Glutamatergic neuron (in vitro differentiated cells): Measurements from ENCODE around the gene RUNX3. TPM values are rescaled to one million over a fixed set of nuclear protein-coding genes. Genes with fewer than 3 reads are reported as not detected.
"Not testable (repeated sequence)": the region's sequence is repeated elsewhere in the genome, so short reads cannot be mapped to it uniquely, and the experiment has no call there.

Experiments used
- DNase-seq: peaks from one replicate; pipeline ENCODE4 v3.0.0; 2022
- H3K27ac Mint-ChIP-seq: one replicate; pipeline ENCODE4 v1.8.0; 2020; ENCODE audit warnings: mild to moderate bottlenecking, mixed read lengths, inconsistent platforms; ENCODE audit not compliant: unreplicated experiment
- H3K27me3 Mint-ChIP-seq: one replicate; pipeline ENCODE4 v1.8.0; 2020; ENCODE audit warnings: mild to moderate bottlenecking, moderate library complexity, mixed read lengths, inconsistent platforms; ENCODE audit not compliant: unreplicated experiment
- H3K36me3 Mint-ChIP-seq: one replicate; pipeline ENCODE4 v1.8.0; 2020; ENCODE audit warnings: mild to moderate bottlenecking, mixed read lengths, inconsistent platforms; ENCODE audit not compliant: unreplicated experiment
- H3K4me1 Mint-ChIP-seq: one replicate; pipeline ENCODE4 v1.8.0; 2020; ENCODE audit warnings: mild to moderate bottlenecking, low read depth, mixed read lengths, inconsistent platforms; ENCODE audit not compliant: unreplicated experiment
- H3K4me3 Mint-ChIP-seq: one replicate; pipeline ENCODE4 v1.8.0; 2020; ENCODE audit warnings: mild to moderate bottlenecking, mixed read lengths, inconsistent platforms; ENCODE audit not compliant: unreplicated experiment
- H3K9me3 Mint-ChIP-seq: one replicate; pipeline ENCODE4 v1.8.0; 2020; ENCODE audit warnings: mild to moderate bottlenecking, moderate library complexity, mixed read lengths, inconsistent platforms; ENCODE audit not compliant: unreplicated experiment
- total RNA-seq: library from RNA; stranded (reverse); fragmentation: NEBNext Ultra II Directional; extraction: Animal tissue kit (Norgen Biotek cat#: 25700); gene quantifications from one replicate; pipeline ENCODE4 v1.2.1, GENCODE V29; 2021; ENCODE audit not compliant: unreplicated experiment
- TF ChIP-seq, protein P1 (sequence below): fragments of 200-600 bp; sonication (generic); IDR thresholded peaks from one replicate; pipeline ENCODE4 v1.5.0; 2021; ENCODE audit not compliant: partially characterized antibody, unreplicated experiment

The RUNX3 gene
- total RNA-seq, 1 donor from 2014 or later = 0.15 TPM

- Mint-ChIP-seq H3K27me3 (peaks cover 4% of the 10 kb centered on the region), H3K36me3 (peaks cover 21% of the 10 kb centered on the region), H3K4me1 (no peaks in the 10 kb centered on the region), H3K9me3 (peaks cover 7% of the 10 kb centered on the region), H3K4me3 (no peak overlapping the region), H3K27ac (no peak overlapping the region)
- DNase-seq = no peak
- TF ChIP-seq, protein P1, sequence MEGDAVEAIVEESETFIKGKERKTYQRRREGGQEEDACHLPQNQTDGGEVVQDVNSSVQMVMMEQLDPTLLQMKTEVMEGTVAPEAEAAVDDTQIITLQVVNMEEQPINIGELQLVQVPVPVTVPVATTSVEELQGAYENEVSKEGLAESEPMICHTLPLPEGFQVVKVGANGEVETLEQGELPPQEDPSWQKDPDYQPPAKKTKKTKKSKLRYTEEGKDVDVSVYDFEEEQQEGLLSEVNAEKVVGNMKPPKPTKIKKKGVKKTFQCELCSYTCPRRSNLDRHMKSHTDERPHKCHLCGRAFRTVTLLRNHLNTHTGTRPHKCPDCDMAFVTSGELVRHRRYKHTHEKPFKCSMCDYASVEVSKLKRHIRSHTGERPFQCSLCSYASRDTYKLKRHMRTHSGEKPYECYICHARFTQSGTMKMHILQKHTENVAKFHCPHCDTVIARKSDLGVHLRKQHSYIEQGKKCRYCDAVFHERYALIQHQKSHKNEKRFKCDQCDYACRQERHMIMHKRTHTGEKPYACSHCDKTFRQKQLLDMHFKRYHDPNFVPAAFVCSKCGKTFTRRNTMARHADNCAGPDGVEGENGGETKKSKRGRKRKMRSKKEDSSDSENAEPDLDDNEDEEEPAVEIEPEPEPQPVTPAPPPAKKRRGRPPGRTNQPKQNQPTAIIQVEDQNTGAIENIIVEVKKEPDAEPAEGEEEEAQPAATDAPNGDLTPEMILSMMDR = no peak
Measured at GRCh38 chr1:24892188-24893153, 37.6 kb downstream of the RUNX3 start.

DNA sequence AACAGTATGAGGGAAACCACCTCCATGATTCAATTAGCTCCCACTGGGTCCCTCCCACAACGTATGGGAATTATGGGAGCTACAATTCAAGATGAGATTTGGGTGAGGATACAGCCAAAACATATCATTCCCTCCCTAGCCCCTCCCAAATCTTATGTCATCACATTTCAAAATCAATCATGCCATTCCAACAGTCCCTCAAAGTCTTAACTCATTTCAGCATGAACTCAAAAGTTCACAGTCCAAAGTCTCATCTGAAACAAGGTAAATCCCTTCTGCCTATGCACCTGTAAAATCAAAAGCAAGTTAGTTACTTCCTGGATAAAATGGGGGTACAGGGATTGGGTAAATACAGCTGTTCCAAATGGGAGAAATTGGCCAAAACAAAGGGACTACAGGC lies 38.7 kb downstream of the RUNX3 start:
- H3K4me3 Mint-ChIP-seq = not testable (repeated sequence)
- H3K36me3 Mint-ChIP-seq = peaks cover 21% of the 10 kb centered on the region

GRCh38 chr1:24890887-24891286 lies 39.2 kb downstream of the RUNX3 start:
- peaks cover 7% of the 10 kb centered on the region for H3K9me3 Mint-ChIP-seq
- no peak for DNase-seq
- H3K36me3 Mint-ChIP-seq = peaks cover 21% of the 10 kb centered on the region
- H3K4me3 Mint-ChIP-seq = no peak overlapping the region
- TF ChIP-seq, protein P1 = no peak
- H3K27ac Mint-ChIP-seq = no peak overlapping the region
- H3K27me3 Mint-ChIP-seq = peaks cover 5% of the 10 kb centered on the region
- H3K4me1 Mint-ChIP-seq = no peaks in the 10 kb centered on the region

More for the DNA sequence above, 38.7 kb downstream of the RUNX3 start:
- not testable (repeated sequence) for H3K27ac Mint-ChIP-seq, H3K27me3 Mint-ChIP-seq, H3K9me3 Mint-ChIP-seq, H3K4me1 Mint-ChIP-seq, DNase-seq

- H3K27me3 Mint-ChIP-seq = peaks cover 5% of the 10 kb centered on the region
- peaks cover 7% of the 10 kb centered on the region for H3K9me3 Mint-ChIP-seq
- TF ChIP-seq, protein P1 = no peak
- DNase-seq = no peak
- no peak overlapping the region for H3K4me3 Mint-ChIP-seq
- H3K36me3 Mint-ChIP-seq = peaks cover 25% of the 10 kb centered on the region
- no peak overlapping the region for H3K27ac Mint-ChIP-seq
- H3K4me1 Mint-ChIP-seq = no peaks in the 10 kb centered on the region
Measured at GRCh38 chr1:24888971-24889676, 41.0 kb downstream of the RUNX3 start.

GRCh38 chr1:24888061-24888970 lies 41.8 kb downstream of the RUNX3 start:
- no peak overlapping the region for H3K4me3 Mint-ChIP-seq
- peaks cover 25% of the 10 kb centered on the region for H3K36me3 Mint-ChIP-seq
- TF ChIP-seq, protein P1 = no peak
- no peaks in the 10 kb centered on the region for H3K4me1 Mint-ChIP-seq
- DNase-seq = no peak
- no peak overlapping the region for H3K27ac Mint-ChIP-seq
- H3K9me3 Mint-ChIP-seq = peaks cover 7% of the 10 kb centered on the region
- peaks cover 5% of the 10 kb centered on the region for H3K27me3 Mint-ChIP-seq
